MG63 (cell line): ENCODE results near the gene C22orf31. TPM values are rescaled to one million over a fixed set of nuclear protein-coding genes. Genes with fewer than 3 reads are reported as not detected.

Experiments
- DNase-seq: peaks from one replicate; pipeline ENCODE4 v3.0.0-alpha.2; 2020
- H3K27me3 ChIP-seq: fragments of 250-450 bp; sonication (Bioruptor Pico); 2 replicates; pipeline ENCODE4 v1.5.1; 2020; ENCODE audit warnings: mild to moderate bottlenecking, moderate library complexity
- H3K36me3 ChIP-seq: fragments of 250-450 bp; sonication (Bioruptor Pico); 2 replicates; pipeline ENCODE4 v1.5.1; 2020; ENCODE audit warnings: mild to moderate bottlenecking, moderate library complexity
- H3K4me3 ChIP-seq: fragments of 250-450 bp; sonication (Bioruptor Pico); 2 replicates; pipeline ENCODE4 v1.5.1; 2020; ENCODE audit warnings: mild to moderate bottlenecking, moderate library complexity
- H3K9me3 ChIP-seq: fragments of 250-450 bp; sonication (Bioruptor Pico); 2 replicates; pipeline ENCODE4 v1.5.1; 2020; ENCODE audit warnings: mild to moderate bottlenecking, moderate library complexity
- total RNA-seq: library from RNA; depleted of rRNA; stranded (reverse); fragments of >200 nt; shearing (Covaris generic); gene quantifications from 2 replicates; pipeline ENCODE4 v1.2.3, GENCODE V29; 2014; ENCODE audit warnings: low replicate concordance; rRNA removed

C22orf31 gene
- total RNA-seq, 1 experiment from 2014 or later: not detected

DNA sequence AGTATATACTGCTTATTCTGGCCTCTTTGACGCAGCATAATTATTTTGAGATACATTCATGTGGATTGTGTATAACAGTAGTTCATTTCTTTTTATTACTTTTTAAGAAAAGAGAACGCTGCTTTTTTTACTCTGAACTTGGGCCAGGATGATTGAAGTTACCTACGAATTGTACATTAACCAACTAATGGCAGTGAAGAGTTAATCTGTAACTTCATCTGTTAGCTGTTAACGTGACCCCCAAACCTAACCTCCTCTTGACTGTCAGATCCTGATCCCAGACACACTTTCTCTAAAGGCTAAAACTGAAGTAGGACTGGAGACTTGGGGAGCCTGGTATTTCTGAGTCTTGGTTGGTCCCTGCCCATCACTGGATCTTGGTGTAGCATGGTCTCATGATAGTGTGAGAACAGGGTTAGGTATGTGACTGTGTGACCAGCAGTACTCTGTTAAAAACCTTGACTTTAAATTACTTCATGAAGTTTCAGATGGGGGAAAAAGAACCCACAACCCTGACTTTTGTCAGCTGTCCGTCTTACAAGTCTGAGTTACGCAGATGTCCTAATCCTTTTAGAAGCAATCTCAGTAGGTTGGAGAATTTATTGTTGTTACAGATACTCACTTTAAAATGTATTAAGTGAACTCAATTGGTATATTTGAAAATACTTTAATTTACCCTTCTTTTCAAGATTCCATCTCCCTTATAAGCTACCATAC lies 39.4 kb downstream of the C22orf31 start:
- DNase-seq: no peak
- Histone ChIP-seq H3K36me3 (no peaks in the 10 kb centered on the region), H3K27me3 (no peaks in the 10 kb centered on the region)

DNA sequence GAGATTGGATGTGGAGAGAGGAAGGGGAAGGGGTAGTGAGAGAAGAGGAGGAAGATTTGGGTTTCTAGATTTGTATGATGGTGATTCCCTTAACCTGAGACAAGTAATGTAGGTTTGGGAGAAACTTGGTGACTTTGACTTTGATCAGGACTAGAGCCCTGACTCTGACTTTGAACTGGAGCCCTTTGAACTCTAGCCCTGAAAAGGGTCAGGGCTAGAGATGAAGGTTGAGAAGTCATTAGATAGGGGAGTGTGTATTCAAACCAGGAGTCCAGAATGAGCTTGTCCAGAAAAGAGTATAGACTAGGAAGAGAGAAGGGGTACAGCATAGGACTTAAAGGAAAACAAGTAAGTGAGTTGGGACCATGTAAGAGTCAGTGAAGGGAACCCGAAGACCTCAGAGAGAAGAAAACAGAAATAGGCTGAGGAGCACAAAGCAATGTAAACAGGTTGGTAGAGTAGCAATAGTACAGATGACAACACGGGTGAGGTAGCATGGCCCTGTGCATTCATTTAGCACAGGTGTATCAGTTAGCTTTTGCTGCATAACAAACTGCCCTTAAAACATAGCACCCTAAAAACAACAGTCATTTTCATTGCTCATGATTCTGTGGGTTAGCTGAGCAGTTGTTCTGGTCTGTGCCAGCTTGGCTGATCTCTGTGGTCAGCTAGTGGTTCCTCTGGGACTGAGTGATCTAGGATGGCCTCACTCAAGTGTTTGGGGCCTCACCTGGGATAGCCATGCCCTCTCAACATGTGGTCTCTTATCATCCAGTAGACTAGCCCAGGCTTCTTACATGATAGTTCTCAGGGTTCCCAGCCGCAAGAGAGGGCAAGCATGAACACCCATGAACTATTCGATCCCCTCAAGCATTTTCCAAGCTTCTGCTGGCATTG lies 43.1 kb downstream of the C22orf31 start:
- no peaks in the 10 kb centered on the region for H3K36me3 ChIP-seq
- no peaks in the 10 kb centered on the region for H3K27me3 ChIP-seq
- H3K9me3 ChIP-seq: no peaks in the 10 kb centered on the region; the same call in 1 of the 2 replicates
- no peak for DNase-seq
- H3K4me3 ChIP-seq: no peak overlapping the region

More for the DNA sequence above, 39.4 kb downstream of the C22orf31 start:
- no peaks in the 10 kb centered on the region; the same call in 1 of the 2 replicates for H3K9me3 ChIP-seq
- H3K4me3 ChIP-seq: no peak overlapping the region

DNA sequence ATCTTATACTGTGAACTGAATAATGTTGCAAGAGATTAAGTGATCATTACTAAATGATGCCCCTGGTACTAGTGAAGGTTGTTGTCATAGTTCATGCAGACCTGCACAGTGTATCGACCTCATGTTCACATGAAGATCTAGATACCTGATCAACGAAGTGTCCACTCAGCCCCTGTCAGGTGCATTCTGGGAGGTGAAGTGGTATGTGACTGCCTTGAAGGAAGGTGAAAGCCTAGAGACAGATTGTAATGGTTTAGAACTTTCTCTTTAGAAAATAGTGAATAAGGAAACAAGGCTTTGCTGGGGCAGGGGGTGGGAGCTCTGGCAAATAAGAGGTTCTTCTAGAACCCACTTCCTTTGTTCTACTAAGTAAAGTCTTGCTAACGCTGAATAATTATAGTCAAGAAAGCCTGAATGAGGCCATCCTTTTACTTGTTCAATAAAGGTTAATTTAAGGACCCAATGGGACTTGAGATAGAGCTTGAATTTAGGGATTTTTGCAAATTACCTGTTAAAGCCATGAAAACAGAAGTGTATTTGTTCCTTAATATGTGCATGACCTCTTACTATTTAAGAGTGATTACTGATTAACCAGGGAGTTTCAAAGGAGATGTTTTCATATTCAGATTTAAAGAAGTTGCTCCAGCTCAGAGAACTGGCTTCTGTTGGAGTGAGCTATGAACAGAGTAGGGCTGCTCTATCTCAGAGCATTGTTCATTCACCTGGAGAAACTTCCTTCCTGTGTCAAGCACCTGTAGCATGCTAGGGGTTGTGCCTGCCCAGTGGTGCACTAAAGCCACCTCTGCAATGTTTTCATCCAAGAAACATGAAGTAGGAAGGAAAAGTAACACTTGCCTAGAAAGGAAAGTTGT lies 45.3 kb downstream of the C22orf31 start:
- Histone ChIP-seq H3K9me3 (no peaks in the 10 kb centered on the region; the same call in 1 of the 2 replicates), H3K27me3 (no peaks in the 10 kb centered on the region), H3K4me3 (no peak overlapping the region), H3K36me3 (no peaks in the 10 kb centered on the region)
- DNase-seq: no peak

- H3K36me3 ChIP-seq: no peaks in the 10 kb centered on the region
- H3K27me3 ChIP-seq: no peaks in the 10 kb centered on the region
- no peak overlapping the region for H3K4me3 ChIP-seq
- no peak for DNase-seq
- H3K9me3 ChIP-seq: no peaks in the 10 kb centered on the region; the same call in 1 of the 2 replicates
These were observed 46.9 kb downstream of the C22orf31 start for GRCh38 chr22:29014773-29015172.

DNA sequence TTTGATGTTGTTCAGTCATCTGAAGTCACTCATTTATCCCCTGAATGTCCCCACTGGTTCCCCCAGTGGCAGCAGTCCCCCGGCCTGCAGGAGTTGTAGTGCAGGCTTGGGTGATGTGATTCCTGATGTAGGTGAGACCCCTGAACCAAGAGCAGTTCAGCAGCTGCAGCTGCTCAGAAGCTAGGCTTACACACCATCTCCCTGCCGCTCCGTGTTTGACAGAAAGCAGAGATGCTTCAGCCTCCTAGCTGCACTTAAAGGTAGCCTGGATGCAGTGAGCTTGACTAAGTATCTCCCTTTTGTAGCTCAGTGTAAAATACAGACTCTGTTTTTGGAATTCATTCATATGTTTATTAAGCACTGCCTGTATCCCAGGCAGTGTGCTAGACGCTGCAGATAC lies 47.3 kb downstream of the C22orf31 start:
- Histone ChIP-seq H3K4me3 (no peak overlapping the region), H3K36me3 (no peaks in the 10 kb centered on the region), H3K9me3 (no peaks in the 10 kb centered on the region; the same call in 1 of the 2 replicates), H3K27me3 (no peaks in the 10 kb centered on the region)
- DNase-seq: no peak

GRCh38 chr22:29012952-29013351 lies 48.7 kb downstream of the C22orf31 start:
- Histone ChIP-seq H3K36me3 (no peaks in the 10 kb centered on the region), H3K4me3 (no peak overlapping the region), H3K27me3 (no peaks in the 10 kb centered on the region), H3K9me3 (no peaks in the 10 kb centered on the region)
- DNase-seq: no peak

DNA sequence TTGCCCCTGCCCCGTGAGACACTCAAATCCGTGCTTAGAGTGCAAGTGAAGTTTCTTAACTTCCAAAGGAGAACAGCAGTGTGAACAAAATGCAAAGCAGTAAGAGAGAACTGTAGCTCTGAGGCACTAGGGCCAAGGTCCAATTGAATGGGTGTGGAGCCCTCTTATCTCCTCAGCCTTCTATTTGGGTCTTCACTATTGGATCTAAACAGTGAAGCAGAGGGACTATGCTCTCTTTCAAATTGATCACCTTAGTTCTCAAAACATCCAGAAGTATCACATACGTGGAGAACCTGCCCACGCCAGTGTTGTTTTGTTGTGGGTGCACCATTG lies 49.6 kb downstream of the C22orf31 start:
- DNase-seq: no peak
- H3K4me3 ChIP-seq: no peak overlapping the region
- H3K9me3 ChIP-seq: no peaks in the 10 kb centered on the region
- H3K27me3 ChIP-seq: no peaks in the 10 kb centered on the region
- no peaks in the 10 kb centered on the region for H3K36me3 ChIP-seq

DNA sequence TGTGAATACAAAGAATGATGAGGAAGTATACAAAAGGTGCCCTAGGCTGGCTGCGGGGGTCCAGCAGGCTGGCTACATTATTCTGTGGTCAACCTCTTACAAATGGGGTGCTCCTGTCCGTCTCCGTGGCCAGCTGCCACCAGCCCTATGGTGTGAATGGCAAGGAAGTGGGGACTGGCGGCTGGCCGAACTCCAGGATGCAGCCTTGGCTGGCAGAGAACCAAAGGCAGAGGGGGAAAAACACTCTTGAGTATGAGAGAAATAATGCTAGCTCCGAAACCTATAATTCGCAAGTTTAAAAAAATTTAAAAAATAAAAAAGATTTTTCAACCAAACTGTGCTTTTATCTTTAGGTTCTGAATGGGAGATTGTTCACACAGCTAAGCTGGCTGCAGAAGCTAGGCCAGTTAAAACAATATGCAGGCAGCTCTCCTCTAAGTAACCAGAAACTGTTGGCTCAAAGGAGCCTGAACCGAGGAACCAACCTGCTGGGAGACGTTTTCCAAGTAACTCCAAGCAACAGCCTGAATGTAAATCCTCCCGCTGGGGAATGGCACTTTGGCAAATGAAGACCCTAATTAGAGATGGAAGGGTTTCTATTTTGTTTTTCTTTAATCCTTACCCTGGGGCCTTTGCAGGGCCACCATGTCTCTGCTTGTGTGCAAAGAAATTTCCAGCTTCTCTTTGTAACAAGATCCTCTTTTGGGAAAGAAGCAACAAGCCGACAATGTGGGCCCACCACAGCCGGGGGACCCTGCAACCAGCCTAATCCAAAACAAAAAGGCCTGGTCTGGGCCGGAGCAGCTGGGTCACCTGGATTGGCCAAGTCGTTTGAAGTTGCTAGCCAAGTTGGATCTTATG lies 50.2 kb downstream of the C22orf31 start:
- H3K9me3 ChIP-seq: no peaks in the 10 kb centered on the region
- H3K36me3 ChIP-seq: no peaks in the 10 kb centered on the region
- H3K27me3 ChIP-seq: no peaks in the 10 kb centered on the region
- no peak for DNase-seq
- H3K4me3 ChIP-seq: no peak overlapping the region

- H3K4me3 ChIP-seq: no peak overlapping the region
- no peaks in the 10 kb centered on the region for H3K9me3 ChIP-seq
- no peaks in the 10 kb centered on the region for H3K27me3 ChIP-seq
- no peaks in the 10 kb centered on the region for H3K36me3 ChIP-seq
- DNase-seq: no peak
These were observed 52.5 kb downstream of the C22orf31 start for GRCh38 chr22:29009148-29009547.

Other genes with a start within 250 kb of the C22orf31 start
- gene ZNRF3, start 178.3 kb downstream of the C22orf31 start, total RNA-seq: 2.1 and 2.2 TPM in 2 replicates
- 2.4 and 6.1 TPM in 2 replicates for gene KREMEN1, start 11.2 kb upstream of the C22orf31 start, total RNA-seq
- 1.4 and 2.7 TPM in 2 replicates for gene EMID1, start 144.1 kb upstream of the C22orf31 start, total RNA-seq
- gene RHBDD3, start 206.2 kb upstream of the C22orf31 start, total RNA-seq: 18.3 and 46.7 TPM in 2 replicates
- gene EWSR1, start 206.4 kb upstream of the C22orf31 start, total RNA-seq: 149 and 159 TPM in 2 replicates
- 15.5 and 15.9 TPM in 2 replicates for gene GAS2L1, start 244.8 kb upstream of the C22orf31 start, total RNA-seq